Transverse colon (tissue), 4 donors: Measurements from ENCODE around the gene PROK2.

Experiments used
- CTCF ChIP-seq, 5 experiments: fragments of 200-600 bp in 3 of 5; fragments of 450-650 bp in 2 of 5; sonication (generic) in 3 of 5; IDR thresholded peaks; 1 replicate in 2 of 5; 2 replicates in 3 of 5; pipeline ENCODE4 v1.5.1; 2016 to 2017; ENCODE audit warnings: antibody characterized with exemption in 5 of 5, inconsistent platforms in 3 of 5, mild to moderate bottlenecking in 2 of 5, moderate library complexity in 1 of 5
- EP300 ChIP-seq: sonication (generic); formaldehyde crosslinking; IDR thresholded peaks from one replicate; pipeline ENCODE4 v1.6.1; 2017; ENCODE audit warnings: antibody characterized with exemption, low read depth
- POLR2A ChIP-seq: fragments of 450-650 bp; IDR thresholded peaks from one replicate; pipeline ENCODE4 v1.6.1; 2016; ENCODE audit warnings: antibody characterized with exemption, mild to moderate bottlenecking, moderate library complexity
- POLR2AphosphoS5 ChIP-seq, 3 donors: sonication (generic); formaldehyde crosslinking; IDR thresholded peaks; one replicate each; pipeline ENCODE4 v1.6.1; 2016; ENCODE audit warnings: antibody characterized with exemption in 3 of 3

- TF ChIP-seq POLR2A (no peak), CTCF (IDR thresholded peaks at IDR 0.05) (no peak), POLR2AphosphoS5 (IDR thresholded peaks at IDR 0.05) (no peak), EP300 (no peak)
Observed at GRCh38 chr3:71763426-71763825, 21.5 kb downstream of the PROK2 start.
